ENCODE data around the gene CCT8. TPM values are rescaled to one million over a fixed set of nuclear protein-coding genes. Genes with fewer than 3 reads are reported as not detected.

CCT8 gene, protein sequence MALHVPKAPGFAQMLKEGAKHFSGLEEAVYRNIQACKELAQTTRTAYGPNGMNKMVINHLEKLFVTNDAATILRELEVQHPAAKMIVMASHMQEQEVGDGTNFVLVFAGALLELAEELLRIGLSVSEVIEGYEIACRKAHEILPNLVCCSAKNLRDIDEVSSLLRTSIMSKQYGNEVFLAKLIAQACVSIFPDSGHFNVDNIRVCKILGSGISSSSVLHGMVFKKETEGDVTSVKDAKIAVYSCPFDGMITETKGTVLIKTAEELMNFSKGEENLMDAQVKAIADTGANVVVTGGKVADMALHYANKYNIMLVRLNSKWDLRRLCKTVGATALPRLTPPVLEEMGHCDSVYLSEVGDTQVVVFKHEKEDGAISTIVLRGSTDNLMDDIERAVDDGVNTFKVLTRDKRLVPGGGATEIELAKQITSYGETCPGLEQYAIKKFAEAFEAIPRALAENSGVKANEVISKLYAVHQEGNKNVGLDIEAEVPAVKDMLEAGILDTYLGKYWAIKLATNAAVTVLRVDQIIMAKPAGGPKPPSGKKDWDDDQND
- 242 and 276 TPM in 2 replicates for total RNA-seq (2014; rRNA removed; shearing (Covaris generic); ENCODE audit: low replicate concordance)

DNA sequence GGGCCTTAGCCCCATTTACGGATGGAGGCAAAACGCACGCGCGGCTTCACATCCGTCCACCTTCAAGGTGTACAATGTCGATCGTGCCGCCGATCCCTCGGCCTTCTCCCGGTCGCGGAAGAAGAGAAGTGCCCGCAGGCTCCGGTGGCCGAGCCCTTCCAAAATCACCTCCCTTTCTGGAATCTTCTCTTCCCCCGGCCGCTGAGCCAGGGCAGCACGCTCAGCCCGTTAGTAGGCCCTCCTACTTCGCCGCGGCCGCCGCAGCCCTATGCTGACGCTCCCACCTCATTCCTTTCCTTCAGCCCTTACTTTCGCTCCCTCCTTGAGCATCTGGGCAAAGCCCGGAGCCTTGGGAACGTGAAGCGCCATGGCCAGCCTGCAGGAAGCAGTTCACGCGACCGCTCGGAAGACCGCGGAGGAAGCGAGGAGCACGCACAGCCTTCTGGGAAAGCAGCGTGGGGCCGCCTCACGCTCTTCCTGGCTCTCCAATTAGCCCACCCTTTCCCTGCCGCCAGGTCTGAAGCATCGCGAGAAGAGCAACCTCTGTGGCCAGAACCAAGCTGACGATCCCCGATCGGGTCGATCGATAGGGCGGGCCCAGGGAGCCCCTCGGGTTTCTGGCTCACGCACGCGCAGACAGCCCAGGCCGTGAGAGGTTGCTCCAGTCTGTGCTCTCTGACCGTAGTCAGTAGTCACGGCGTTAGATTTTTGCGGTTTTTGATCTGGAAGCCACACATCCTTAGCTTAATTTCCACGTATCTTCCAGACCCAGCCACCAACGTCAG, at the start of gene CCT8:
Gene CCT8, minus strand, starts transcription at position 427 of the 785 bp plus-strand sequence. Its CDS starts 58 bp downstream, at position 369.
- peak within 1 kb of the TSS; percentile 90 for H3K4me3 ChIP-seq (ENCODE audit: low read length)

DNA sequence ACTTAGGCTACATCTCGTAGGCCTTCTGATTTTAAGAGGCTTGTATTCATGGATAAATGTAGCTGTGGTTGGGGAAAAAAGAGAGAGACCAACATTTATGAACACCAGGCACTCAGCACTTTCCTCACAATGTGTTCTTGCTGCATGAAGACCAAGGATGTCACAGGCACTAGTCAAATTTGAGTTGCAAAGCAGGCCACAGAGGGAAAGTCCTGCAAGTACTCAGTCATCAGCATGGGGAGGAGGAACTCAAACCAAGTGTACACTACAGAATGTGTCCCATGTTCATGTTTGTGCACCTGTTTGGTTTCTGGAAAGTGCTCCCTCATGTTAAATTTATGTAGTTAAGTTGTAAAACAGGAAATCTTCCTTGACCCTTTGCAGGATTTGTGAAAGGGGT, 48.3 kb upstream of the CCT8 start:
- peaks cover 78% of the 10 kb centered on the region for H3K4me1 ChIP-seq (ENCODE audit: low read length)
- peaks cover 32% of the 10 kb centered on the region for H3K79me2 ChIP-seq (ENCODE audit: low read length)
- H3K9me2 ChIP-seq (replicated peaks; ENCODE audit: insufficient read depth, low read length), result no peaks in the 10 kb centered on the region
- peak; percentile 91 for DNase-seq
- H3K9ac ChIP-seq (ENCODE audit: low read length), result peak overlapping the region; percentile 69
- no peak overlapping the region for H2AFZ ChIP-seq (ENCODE audit: low read length)
- H3K27me3 ChIP-seq (ENCODE audit: low read length), result no peaks in the 10 kb centered on the region
- peak overlapping the region; percentile 66 for H3K4me2 ChIP-seq (ENCODE audit: low read depth, low read length, poor library complexity, severe bottlenecking)
- H3K36me3 ChIP-seq (ENCODE audit: insufficient read depth, low read length), result no peaks in the 10 kb centered on the region
- H3K4me3 ChIP-seq (ENCODE audit: low read length), result peak overlapping the region; percentile 71
- H3K27ac ChIP-seq (ENCODE audit: low read length), result peak overlapping the region; percentile 90
- no peaks in the 10 kb centered on the region for H4K20me1 ChIP-seq (ENCODE audit: insufficient read depth, low read depth, low read length)
- no peaks in the 10 kb centered on the region for H3K9me3 ChIP-seq (ENCODE audit: low read length)

More for the DNA sequence above, at the start of gene CCT8:
- H3K27ac ChIP-seq (ENCODE audit: low read length), result peak within 1 kb of the TSS; percentile 94
- peaks cover 57% of the 10 kb centered on the region for H3K79me2 ChIP-seq (ENCODE audit: low read length)
- H2AFZ ChIP-seq (ENCODE audit: low read length), result peak within 1 kb of the TSS; percentile 66; the same call in 1 of the 2 replicates
- no peaks in the 10 kb centered on the region for H3K9me2 ChIP-seq (replicated peaks; ENCODE audit: insufficient read depth, low read length)
- peaks cover 40% of the 10 kb centered on the region for H4K20me1 ChIP-seq (ENCODE audit: insufficient read depth, low read depth, low read length)
- H3K36me3 ChIP-seq (ENCODE audit: insufficient read depth, low read length), result peaks cover 42% of the 10 kb centered on the region
- no peaks in the 10 kb centered on the region for H3K9me3 ChIP-seq (ENCODE audit: low read length)
- peak; percentile 100 for DNase-seq
- H3K4me2 ChIP-seq (ENCODE audit: low read depth, low read length, poor library complexity, severe bottlenecking), result peak within 1 kb of the TSS; percentile 98
- no peaks in the 10 kb centered on the region for H3K27me3 ChIP-seq (ENCODE audit: low read length)
- peaks cover 64% of the 10 kb centered on the region for H3K4me1 ChIP-seq (ENCODE audit: low read length)
- peak within 1 kb of the TSS; percentile 97 for H3K9ac ChIP-seq (ENCODE audit: low read length)

DNA sequence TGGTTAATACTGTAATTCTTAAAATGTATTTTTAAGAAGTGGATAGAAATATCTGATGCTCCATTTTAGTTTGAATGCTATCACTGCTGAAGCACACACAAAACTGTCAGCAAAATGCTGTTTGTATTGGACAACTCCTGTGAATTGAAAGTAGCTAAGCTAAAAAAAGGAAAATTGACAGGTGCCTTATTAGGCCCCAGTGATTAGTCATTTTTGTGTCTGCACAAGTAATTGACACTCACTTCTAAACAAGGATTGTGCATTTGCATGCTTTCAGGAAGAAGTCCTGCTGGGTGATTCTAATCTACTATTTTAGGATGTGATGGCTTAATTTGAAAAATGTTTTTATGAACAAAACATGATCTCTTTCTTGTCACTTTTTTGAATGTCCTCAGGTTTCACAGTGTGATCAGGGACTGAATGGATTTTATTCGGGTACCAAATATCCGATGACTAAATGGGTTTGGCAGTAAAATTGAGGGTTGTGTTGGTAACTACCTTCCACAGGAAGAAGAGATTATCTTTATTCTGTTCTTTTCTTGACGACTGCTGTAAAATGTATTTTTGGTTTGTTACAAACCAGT, 44.0 kb upstream of the CCT8 start:
- DNase-seq, result peak; percentile 90
- peak overlapping the region; percentile 96 for H3K27ac ChIP-seq (ENCODE audit: low read length)
- peaks cover 66% of the 10 kb centered on the region for H3K4me1 ChIP-seq (ENCODE audit: low read length)
- H3K4me3 ChIP-seq (ENCODE audit: low read length), result peak overlapping the region; percentile 46
- no peaks in the 10 kb centered on the region for H3K9me3 ChIP-seq (ENCODE audit: low read length)
- H3K79me2 ChIP-seq (ENCODE audit: low read length), result peaks cover 1% of the 10 kb centered on the region; the same call in 1 of the 2 replicates
- H2AFZ ChIP-seq (ENCODE audit: low read length), result no peak overlapping the region
- H3K9ac ChIP-seq (ENCODE audit: low read length), result peak overlapping the region; percentile 46
- H3K27me3 ChIP-seq (ENCODE audit: low read length), result no peaks in the 10 kb centered on the region
- no peaks in the 10 kb centered on the region for H3K36me3 ChIP-seq (ENCODE audit: insufficient read depth, low read length)
- no peaks in the 10 kb centered on the region for H4K20me1 ChIP-seq (ENCODE audit: insufficient read depth, low read depth, low read length)
- H3K4me2 ChIP-seq (ENCODE audit: low read depth, low read length, poor library complexity, severe bottlenecking), result peak overlapping the region; percentile 65
- no peaks in the 10 kb centered on the region for H3K9me2 ChIP-seq (replicated peaks; ENCODE audit: insufficient read depth, low read length)

DNA sequence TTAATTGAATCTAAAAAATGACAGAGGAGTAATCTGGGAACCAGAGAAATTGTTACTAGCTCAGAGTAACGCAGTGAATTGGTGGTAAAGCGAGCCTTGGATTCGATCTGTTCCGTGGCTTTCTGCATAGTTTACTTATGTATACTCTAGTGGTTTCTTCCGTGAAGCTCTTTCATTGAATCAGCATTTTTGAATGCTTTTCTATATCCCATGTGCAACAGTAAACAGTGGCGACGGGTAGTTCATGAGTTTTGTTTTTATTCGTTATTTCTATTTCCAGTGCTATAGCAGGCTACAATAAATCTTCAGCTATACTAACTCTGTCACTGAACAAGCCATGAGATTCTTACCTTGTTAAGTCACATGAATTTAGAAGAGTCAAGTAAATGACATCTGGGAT, 42.5 kb upstream of the CCT8 start:
- Histone ChIP-seq H3K27ac (ENCODE audit: low read length) (peak overlapping the region; percentile 96), H2AFZ (ENCODE audit: low read length) (peak overlapping the region; percentile 76), H3K4me1 (ENCODE audit: low read length) (peaks cover 50% of the 10 kb centered on the region), H3K9ac (ENCODE audit: low read length) (peak overlapping the region; percentile 44), H4K20me1 (ENCODE audit: insufficient read depth, low read depth, low read length) (no peaks in the 10 kb centered on the region), H3K27me3 (ENCODE audit: low read length) (no peaks in the 10 kb centered on the region), H3K36me3 (ENCODE audit: insufficient read depth, low read length) (no peaks in the 10 kb centered on the region), H3K9me3 (ENCODE audit: low read length) (no peaks in the 10 kb centered on the region), H3K4me2 (ENCODE audit: low read depth, low read length, poor library complexity, severe bottlenecking) (peak overlapping the region; percentile 65), H3K79me2 (ENCODE audit: low read length) (no peaks in the 10 kb centered on the region), H3K4me3 (ENCODE audit: low read length) (0 out of 2 replicates have a peak overlapping the region, but pooled peaks have one; percentile 22), H3K9me2 (replicated peaks; ENCODE audit: insufficient read depth, low read length) (no peaks in the 10 kb centered on the region)
- DNase-seq, result peak; percentile 48

DNA sequence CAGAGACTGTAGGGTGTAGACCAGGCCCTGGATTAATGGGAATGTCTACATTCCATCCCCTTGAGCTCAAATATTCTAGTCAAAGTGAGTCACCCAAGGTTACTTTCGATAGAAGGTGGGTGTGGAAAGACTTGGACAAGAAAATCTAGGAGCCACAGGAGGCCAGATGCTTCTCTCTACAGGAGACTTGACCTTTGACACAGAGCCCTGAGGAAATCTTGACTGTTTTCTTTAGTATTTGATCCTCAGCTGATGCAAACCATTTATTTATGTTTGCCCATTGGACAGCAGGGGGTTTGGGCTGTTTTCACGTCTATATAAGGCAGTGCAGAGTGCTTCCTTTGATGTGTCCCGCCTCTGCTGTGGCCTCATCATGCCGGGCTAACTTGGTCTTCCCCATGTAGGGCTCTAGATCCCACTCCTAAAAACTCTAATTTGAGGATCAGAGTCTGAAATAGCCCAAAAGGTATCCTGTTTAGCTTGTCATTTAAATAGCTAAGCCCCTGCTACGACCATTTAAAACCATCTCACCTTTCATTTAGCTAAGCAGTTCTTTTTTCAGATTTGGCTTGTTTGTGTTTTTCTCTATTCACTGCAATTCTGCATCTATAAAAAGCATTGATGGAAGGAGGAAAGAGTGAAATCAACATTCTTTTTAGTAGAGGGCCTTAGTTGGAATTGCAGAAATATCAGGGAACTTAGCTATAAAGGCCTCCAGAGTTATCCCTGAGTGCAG, 41.5 kb upstream of the CCT8 start:
- no peaks in the 10 kb centered on the region for H3K9me3 ChIP-seq (ENCODE audit: low read length)
- no peaks in the 10 kb centered on the region for H3K79me2 ChIP-seq (ENCODE audit: low read length)
- H3K4me3 ChIP-seq (ENCODE audit: low read length), result no peak overlapping the region
- peak overlapping the region; percentile 96 for H3K27ac ChIP-seq (ENCODE audit: low read length)
- peak overlapping the region; percentile 65 for H3K4me2 ChIP-seq (ENCODE audit: low read depth, low read length, poor library complexity, severe bottlenecking)
- no peaks in the 10 kb centered on the region for H3K27me3 ChIP-seq (ENCODE audit: low read length)
- H3K36me3 ChIP-seq (ENCODE audit: insufficient read depth, low read length), result no peaks in the 10 kb centered on the region
- H3K9me2 ChIP-seq (replicated peaks; ENCODE audit: insufficient read depth, low read length), result no peaks in the 10 kb centered on the region
- no peaks in the 10 kb centered on the region for H4K20me1 ChIP-seq (ENCODE audit: insufficient read depth, low read depth, low read length)
- H3K9ac ChIP-seq (ENCODE audit: low read length), result no peak overlapping the region
- peak overlapping the region; percentile 76; the same call in 1 of the 2 replicates for H2AFZ ChIP-seq (ENCODE audit: low read length)
- no peak for DNase-seq
- peaks cover 41% of the 10 kb centered on the region for H3K4me1 ChIP-seq (ENCODE audit: low read length)

DNA sequence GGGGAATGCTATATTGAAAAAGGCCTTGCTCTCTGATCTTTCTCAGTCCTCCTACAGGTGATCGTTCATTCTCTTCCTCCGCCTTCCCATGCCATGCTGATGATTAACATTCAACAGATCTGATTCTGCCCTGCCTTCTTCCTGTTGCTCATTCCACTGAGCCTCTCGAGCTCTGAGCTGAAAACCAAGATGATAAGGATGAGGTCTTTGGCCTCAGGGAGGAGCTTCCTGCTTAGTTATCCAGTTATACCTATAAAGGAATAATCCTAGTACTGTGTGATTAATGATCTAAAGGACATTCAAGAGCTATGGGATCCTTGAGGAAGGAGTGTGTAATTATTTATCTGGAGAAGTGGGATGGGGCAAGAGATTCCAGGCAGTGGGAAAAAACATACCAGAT, 31.8 kb upstream of the CCT8 start:
- H3K9me3 ChIP-seq (ENCODE audit: low read length), result no peaks in the 10 kb centered on the region
- H3K36me3 ChIP-seq (ENCODE audit: insufficient read depth, low read length), result no peaks in the 10 kb centered on the region
- no peak overlapping the region for H3K9ac ChIP-seq (ENCODE audit: low read length)
- no peak overlapping the region for H3K4me2 ChIP-seq (ENCODE audit: low read depth, low read length, poor library complexity, severe bottlenecking)
- no peaks in the 10 kb centered on the region for H3K27me3 ChIP-seq (ENCODE audit: low read length)
- H3K4me1 ChIP-seq (ENCODE audit: low read length), result no peaks in the 10 kb centered on the region
- no peaks in the 10 kb centered on the region for H3K79me2 ChIP-seq (ENCODE audit: low read length)
- no peaks in the 10 kb centered on the region for H3K9me2 ChIP-seq (replicated peaks; ENCODE audit: insufficient read depth, low read length)
- H4K20me1 ChIP-seq (ENCODE audit: insufficient read depth, low read depth, low read length), result no peaks in the 10 kb centered on the region
- H3K27ac ChIP-seq (ENCODE audit: low read length), result no peak overlapping the region
- H3K4me3 ChIP-seq (ENCODE audit: low read length), result no peak overlapping the region
- no peak for DNase-seq
- H2AFZ ChIP-seq (ENCODE audit: low read length), result no peak overlapping the region

DNA sequence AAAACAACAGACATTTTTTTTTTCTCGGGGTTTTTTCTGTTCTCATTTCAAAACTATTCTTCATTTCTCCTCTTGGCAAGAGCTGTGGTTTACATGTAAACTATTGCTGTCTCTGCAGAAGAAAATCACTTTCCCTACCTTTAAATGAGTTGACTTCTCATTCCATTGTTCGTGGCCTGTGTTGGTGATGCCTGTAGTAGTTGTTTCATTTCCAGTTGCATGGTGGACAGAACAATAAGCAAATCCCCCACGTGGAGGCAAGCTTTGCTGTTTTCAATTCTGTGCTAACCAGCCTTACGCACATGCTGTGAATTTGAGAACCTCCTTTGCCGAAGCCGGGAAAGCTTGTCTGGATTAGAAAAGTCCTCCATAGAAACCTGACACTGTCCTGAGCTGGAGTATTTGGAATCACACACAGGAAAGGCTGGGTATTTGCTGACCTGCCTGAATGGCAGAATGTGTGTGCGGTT, 30.8 kb upstream of the CCT8 start:
- Histone ChIP-seq H2AFZ (ENCODE audit: low read length) (no peak overlapping the region), H3K9ac (ENCODE audit: low read length) (no peak overlapping the region), H3K27ac (ENCODE audit: low read length) (no peak overlapping the region), H3K79me2 (ENCODE audit: low read length) (no peaks in the 10 kb centered on the region), H3K36me3 (ENCODE audit: insufficient read depth, low read length) (no peaks in the 10 kb centered on the region), H4K20me1 (ENCODE audit: insufficient read depth, low read depth, low read length) (no peaks in the 10 kb centered on the region), H3K4me3 (ENCODE audit: low read length) (no peak overlapping the region), H3K4me2 (ENCODE audit: low read depth, low read length, poor library complexity, severe bottlenecking) (no peak overlapping the region), H3K4me1 (ENCODE audit: low read length) (no peaks in the 10 kb centered on the region), H3K9me3 (ENCODE audit: low read length) (no peaks in the 10 kb centered on the region), H3K27me3 (ENCODE audit: low read length) (no peaks in the 10 kb centered on the region), H3K9me2 (replicated peaks; ENCODE audit: insufficient read depth, low read length) (no peaks in the 10 kb centered on the region)
- no peak for DNase-seq

All from Karpas-422 (cell line).